ENCODE data around the gene PPP1R13B. TPM values are rescaled to one million over a fixed set of nuclear protein-coding genes. Genes with fewer than 3 reads are reported as not detected.

Gene PPP1R13B, protein sequence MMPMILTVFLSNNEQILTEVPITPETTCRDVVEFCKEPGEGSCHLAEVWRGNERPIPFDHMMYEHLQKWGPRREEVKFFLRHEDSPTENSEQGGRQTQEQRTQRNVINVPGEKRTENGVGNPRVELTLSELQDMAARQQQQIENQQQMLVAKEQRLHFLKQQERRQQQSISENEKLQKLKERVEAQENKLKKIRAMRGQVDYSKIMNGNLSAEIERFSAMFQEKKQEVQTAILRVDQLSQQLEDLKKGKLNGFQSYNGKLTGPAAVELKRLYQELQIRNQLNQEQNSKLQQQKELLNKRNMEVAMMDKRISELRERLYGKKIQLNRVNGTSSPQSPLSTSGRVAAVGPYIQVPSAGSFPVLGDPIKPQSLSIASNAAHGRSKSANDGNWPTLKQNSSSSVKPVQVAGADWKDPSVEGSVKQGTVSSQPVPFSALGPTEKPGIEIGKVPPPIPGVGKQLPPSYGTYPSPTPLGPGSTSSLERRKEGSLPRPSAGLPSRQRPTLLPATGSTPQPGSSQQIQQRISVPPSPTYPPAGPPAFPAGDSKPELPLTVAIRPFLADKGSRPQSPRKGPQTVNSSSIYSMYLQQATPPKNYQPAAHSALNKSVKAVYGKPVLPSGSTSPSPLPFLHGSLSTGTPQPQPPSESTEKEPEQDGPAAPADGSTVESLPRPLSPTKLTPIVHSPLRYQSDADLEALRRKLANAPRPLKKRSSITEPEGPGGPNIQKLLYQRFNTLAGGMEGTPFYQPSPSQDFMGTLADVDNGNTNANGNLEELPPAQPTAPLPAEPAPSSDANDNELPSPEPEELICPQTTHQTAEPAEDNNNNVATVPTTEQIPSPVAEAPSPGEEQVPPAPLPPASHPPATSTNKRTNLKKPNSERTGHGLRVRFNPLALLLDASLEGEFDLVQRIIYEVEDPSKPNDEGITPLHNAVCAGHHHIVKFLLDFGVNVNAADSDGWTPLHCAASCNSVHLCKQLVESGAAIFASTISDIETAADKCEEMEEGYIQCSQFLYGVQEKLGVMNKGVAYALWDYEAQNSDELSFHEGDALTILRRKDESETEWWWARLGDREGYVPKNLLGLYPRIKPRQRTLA
- 1 to 10 TPM; 5.1 to 6.2 (median 5.5) TPM for total RNA-seq (2021; fragmentation: NEBNext Ultra II Directional; extraction: Animal tissue kit (Norgen Biotek cat#: 25700))
- long read RNA-seq, partial matches to known transcripts, result 1 of 3 reads
- long read RNA-seq, other reads (novel, unspliced or antisense), result 2 of 3 reads

DNA sequence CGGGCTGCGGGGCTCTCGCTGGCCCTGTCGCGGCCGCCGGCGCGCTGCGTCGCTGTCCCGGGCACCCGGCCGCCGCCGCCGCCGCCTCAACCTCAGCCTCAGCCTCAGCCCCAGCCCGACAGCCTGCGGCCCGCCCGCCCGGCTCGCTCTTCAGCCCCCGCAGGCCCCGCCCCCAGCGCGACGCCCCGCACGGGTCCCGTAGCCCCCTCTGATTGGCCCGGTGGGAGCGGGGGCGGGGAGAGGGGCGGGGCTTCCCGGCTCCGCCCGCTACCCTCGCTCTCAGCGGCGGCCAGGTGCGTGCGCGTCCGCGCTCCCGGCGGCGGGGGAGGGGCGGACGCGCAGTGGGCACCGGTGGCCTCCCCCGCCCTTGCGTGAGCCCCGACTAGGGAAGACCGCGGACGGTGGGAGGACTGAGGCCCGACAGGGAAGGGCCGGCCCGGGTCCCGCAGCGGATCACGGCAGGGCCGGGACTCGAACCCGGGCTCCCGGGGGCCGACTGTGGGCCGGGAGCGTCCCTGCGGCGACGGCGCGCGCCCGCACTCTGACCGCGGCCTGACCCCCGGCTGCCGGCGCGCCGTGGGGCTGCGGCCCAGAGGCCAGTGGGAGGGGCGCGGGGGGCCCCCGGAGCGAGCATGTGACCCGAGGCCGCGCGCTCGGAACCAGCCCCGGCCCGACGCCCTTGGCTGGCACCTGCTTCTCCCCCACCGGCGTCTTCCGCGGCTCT lies at the start of gene PPP1R13B:
Gene PPP1R13B, minus strand, starts transcription at position 125 of the 724 bp plus-strand sequence. CDS start 268 bp downstream, outside the sequence.
- Mint-ChIP-seq H3K9me3 (no peaks in the 10 kb centered on the region), H3K27ac (no peak within 1 kb of the TSS; the same call in 1 of the 2 replicates), H3K4me1 (ENCODE audit: low read depth) (peaks cover 11% of the 10 kb centered on the region), H3K27me3 (ENCODE audit: insufficient read depth) (peaks cover 8% of the 10 kb centered on the region), H3K4me3 (peak within 1 kb of the TSS; percentile 89), H3K36me3 (ENCODE audit: low read depth) (no peaks in the 10 kb centered on the region)
- TF ChIP-seq, protein P1, sequence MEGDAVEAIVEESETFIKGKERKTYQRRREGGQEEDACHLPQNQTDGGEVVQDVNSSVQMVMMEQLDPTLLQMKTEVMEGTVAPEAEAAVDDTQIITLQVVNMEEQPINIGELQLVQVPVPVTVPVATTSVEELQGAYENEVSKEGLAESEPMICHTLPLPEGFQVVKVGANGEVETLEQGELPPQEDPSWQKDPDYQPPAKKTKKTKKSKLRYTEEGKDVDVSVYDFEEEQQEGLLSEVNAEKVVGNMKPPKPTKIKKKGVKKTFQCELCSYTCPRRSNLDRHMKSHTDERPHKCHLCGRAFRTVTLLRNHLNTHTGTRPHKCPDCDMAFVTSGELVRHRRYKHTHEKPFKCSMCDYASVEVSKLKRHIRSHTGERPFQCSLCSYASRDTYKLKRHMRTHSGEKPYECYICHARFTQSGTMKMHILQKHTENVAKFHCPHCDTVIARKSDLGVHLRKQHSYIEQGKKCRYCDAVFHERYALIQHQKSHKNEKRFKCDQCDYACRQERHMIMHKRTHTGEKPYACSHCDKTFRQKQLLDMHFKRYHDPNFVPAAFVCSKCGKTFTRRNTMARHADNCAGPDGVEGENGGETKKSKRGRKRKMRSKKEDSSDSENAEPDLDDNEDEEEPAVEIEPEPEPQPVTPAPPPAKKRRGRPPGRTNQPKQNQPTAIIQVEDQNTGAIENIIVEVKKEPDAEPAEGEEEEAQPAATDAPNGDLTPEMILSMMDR (IDR thresholded peaks at IDR 0.05), result no peak
- peak; percentile 61 for DNase-seq

DNA sequence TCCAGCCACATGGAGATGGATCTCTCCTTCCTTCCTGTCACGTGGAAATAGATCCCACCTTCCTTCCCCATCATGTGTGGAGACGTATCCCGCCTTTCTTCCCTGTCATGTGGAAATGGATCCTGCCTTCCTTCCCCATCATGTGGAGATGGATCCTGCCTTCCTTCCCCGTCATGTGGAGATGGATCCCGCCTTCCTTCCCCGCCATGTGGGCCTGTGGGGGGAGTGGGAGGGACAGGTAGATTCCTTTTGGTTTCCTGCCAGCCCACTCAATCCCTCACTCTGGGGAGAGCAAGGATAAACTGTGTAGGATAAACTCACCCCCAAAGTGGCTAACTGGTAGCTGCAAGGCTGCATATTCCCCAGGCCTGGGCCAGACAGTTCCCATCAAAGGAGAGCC lies 49.2 kb upstream of the PPP1R13B start:
- Mint-ChIP-seq H3K27me3 (ENCODE audit: insufficient read depth) (peaks cover 13% of the 10 kb centered on the region), H3K4me3 (no peak overlapping the region), H3K4me1 (ENCODE audit: low read depth) (no peaks in the 10 kb centered on the region), H3K36me3 (ENCODE audit: low read depth) (peaks cover 6% of the 10 kb centered on the region), H3K9me3 (peaks cover 8% of the 10 kb centered on the region; the same call in 1 of the 2 replicates), H3K27ac (no peak overlapping the region)
- DNase-seq, result no peak
- TF ChIP-seq, protein P1 (IDR thresholded peaks at IDR 0.05), result no peak

DNA sequence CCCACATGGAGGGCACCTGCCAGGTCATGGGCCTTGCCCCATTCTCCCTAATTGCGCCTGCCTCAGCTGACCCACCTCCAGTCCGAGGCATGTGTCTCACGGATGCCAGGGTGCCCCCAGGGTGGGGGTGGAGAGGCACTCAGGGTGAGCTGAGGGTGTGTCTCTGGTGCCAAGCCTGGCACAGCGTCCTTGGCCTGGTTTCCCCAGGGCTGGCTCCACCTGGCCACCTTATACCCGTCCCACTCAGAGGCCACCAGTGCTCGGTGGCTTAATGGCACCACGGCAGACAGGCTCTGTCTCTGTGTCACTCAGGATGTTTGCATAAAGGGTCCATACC lies 47.3 kb upstream of the PPP1R13B start:
- H3K27ac Mint-ChIP-seq, result no peak overlapping the region
- peaks cover 8% of the 10 kb centered on the region; the same call in 1 of the 2 replicates for H3K9me3 Mint-ChIP-seq
- TF ChIP-seq, protein P1 (IDR thresholded peaks at IDR 0.05), result no peak
- H3K36me3 Mint-ChIP-seq (ENCODE audit: low read depth), result peaks cover 6% of the 10 kb centered on the region
- no peaks in the 10 kb centered on the region for H3K4me1 Mint-ChIP-seq (ENCODE audit: low read depth)
- H3K27me3 Mint-ChIP-seq (ENCODE audit: insufficient read depth), result peaks cover 17% of the 10 kb centered on the region
- H3K4me3 Mint-ChIP-seq, result no peak overlapping the region
- DNase-seq, result no peak

DNA sequence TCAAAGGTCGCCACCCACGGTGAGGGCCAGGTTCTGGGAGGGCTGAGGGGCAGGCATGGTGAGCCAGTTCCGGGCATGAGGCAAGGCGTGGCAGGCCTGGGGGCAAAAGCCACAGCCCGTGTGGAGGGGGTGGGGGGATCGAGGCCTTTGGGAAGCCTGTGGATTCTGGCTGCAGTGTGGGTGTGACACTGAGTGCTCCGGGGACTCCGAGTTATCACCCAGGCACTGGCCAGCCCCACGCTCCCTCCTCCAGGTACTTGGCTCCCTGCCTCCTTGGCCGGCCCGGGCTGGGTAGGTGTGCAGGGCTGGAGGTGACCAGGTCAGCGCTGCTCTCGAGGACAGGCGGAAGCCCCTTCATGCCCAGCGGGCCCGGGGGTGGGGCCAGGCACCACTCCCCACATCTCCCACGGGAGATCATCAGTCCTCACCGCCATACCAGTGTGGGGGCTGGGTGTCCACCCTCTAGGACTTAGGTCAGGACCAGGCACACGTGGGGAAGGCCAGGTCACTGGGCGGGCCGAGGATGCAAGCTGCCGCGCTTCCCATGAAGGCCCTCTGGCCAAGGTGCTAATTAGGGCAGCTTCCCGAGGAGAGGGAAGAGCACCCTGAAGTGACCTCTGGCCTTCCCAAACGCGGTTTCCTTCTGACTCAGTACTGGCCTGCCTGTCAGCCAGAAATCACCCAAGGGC lies 46.8 kb upstream of the PPP1R13B start:
- Mint-ChIP-seq H3K9me3 (peaks cover 8% of the 10 kb centered on the region; the same call in 1 of the 2 replicates), H3K4me3 (no peak overlapping the region), H3K27me3 (ENCODE audit: insufficient read depth) (peaks cover 17% of the 10 kb centered on the region), H3K27ac (no peak overlapping the region), H3K4me1 (ENCODE audit: low read depth) (no peaks in the 10 kb centered on the region), H3K36me3 (ENCODE audit: low read depth) (peaks cover 6% of the 10 kb centered on the region)
- TF ChIP-seq, protein P1 (IDR thresholded peaks at IDR 0.05), result no peak
- DNase-seq, result no peak
